ENCODE measurements around the gene PLIN4.
A peak's percentile ranks its signal among the peaks of the same experiment; 100 is the strongest.
"Not testable (repeated sequence)": the region's sequence is repeated elsewhere in the genome, so short reads cannot be mapped to it uniquely, and the experiment has no call there.

PLIN4 gene

DNA sequence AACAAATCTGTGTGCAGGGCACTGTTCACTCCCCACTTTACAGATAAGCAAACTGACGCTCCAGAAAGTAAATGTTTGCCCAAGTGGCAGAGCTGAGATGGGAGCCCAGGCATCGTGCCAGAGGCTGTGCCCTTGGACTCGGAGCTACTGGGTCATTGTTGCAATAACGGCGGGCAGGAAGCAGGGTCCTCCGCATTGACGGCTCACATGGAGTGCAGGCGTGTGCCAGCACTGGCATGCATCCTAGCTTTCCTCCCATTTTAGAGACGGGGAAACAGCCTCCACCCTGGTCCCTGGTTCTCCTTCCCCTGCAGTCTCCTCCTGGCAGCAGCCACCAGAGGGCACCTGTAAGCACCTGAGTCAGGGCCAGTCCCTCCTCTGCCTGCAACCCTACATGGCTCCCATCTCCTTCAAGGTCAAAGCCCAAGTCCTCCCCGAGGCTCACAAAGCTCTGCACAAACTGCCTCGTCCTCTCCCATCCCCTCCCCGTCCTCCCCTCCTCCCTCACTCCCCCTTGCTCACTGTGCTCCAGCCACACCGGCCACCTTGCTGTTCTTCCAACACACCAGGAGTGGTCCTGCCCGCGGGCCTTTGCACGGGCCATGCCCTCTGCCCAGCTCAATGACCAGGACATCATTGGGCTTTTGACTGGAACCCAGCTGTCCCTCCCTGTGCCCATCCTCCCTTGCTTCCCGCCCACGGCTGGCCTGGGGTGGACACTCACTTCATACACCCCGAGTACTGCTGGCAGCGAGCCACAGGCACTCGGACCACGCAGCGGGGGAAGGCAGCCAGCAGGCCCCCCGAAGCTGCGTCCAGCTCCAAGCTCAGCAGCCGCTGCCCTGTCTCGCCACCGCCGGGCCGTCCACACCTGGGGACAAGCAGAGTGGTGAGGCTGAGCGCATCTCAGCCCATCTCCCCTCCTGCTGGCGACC, 29.3 kb upstream of the PLIN4 start:
- no peak for FAIRE-seq
- no peak for DNase-seq (ENCODE audit: insufficient read length, low spot score)

DNA sequence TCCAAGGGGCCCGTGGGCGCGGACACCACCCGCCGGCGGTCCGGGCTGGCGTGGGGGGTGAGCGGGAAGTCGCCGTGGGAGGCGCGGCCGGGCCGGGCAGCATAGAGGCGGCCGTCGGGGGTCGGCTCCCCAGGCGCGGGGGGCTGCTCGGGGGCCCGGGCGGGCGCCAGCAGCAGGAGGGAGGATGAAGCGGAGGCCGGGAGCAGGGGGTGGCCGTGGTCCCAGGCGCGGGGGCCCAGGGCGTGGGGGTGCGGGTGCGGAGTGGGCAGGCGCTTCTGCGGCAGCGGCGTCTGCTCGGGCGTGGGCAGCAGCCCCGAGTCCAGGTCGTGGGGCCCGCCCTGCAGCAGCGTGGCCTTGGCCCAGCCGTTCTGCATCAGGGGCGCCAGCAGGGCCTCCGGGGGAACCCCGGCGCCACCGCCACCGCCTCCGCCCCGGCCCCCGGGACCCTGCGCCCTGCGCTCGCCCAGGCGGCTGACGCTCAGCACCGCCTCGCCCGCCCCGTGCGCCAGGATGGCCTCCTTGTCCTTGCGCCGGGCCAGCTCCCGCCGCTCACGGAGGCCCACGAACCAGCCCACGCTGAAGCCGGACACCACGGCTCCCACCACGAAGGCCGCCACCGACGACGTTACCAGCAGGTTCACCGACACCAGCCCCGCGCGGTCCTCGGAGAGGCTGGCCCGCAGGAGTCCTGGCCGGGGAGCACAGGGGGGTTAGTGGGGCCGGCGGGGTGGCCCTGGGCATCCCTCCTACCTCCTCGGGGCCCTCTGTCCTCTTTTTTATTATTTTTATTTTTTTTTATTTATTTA, 25.8 kb upstream of the PLIN4 start:
- no peak for DNase-seq (ENCODE audit: insufficient read length, low spot score)
- no peak for FAIRE-seq

DNA sequence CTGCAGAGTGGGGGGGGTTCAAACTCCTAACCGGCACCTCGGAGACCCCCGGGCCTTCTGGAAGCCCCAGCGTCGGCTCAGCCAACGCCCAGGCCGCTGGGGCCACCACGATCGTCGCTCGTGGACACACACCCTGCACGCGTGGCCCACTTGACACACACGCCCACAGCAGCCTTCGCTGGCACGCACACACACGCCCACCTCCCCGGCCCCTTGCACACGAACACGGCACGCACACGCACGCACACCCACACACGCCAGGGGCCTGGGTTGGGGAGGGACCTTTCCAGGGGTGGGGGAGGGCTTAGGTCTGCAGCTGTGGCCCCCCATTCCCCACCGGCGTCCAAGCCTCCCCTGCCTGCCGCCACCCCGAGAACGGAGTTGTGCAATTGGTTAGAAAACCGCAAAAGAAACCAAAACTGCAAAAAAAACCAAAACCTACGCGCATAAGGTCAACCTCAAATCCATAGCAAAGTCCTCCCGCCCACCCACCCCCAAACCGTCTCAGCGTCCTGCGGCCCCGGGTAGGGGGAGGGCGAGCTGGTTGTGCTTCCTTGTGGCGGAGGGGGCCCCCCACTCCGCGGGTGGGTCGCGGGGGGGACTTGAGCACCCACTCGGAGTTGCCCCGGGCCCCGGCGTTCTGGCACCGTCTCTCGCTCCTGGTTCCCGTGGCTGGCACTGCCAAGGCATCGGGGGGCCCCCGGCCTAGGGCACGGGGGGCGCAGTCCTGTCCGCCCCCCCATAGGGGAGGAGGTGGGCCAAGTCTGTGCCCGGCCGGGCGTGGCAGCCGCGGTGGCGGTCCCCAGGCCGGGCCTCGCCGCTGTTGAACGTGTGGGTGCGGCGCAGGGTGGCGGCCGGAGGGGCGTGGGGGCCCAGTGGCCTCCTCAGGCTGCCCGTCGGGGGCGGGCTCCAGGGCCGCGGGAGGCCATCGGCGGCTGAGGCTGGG, 24.9 kb upstream of the PLIN4 start:
- DNase-seq (ENCODE audit: insufficient read length, low spot score) (no peak), FAIRE-seq (no peak)

DNA sequence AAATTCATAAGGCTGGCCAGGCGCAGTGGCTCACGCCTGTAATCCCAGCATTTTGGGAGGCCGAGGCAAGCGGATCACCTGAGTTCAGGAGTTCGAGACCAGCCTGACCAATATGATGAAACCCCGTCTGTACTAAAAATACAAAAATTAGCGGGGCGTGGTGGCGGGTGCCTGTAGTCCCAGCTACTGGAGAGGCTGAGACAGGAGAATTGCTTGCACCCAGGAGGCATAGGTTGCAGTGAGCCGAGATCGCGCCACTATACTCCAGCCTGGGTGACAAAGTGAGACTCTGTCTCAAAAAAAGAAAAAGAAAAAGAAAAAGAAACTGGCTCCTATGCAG, 23.5 kb upstream of the PLIN4 start:
- DNase-seq (ENCODE audit: insufficient read length, low spot score); FAIRE-seq: not testable (repeated sequence)

DNA sequence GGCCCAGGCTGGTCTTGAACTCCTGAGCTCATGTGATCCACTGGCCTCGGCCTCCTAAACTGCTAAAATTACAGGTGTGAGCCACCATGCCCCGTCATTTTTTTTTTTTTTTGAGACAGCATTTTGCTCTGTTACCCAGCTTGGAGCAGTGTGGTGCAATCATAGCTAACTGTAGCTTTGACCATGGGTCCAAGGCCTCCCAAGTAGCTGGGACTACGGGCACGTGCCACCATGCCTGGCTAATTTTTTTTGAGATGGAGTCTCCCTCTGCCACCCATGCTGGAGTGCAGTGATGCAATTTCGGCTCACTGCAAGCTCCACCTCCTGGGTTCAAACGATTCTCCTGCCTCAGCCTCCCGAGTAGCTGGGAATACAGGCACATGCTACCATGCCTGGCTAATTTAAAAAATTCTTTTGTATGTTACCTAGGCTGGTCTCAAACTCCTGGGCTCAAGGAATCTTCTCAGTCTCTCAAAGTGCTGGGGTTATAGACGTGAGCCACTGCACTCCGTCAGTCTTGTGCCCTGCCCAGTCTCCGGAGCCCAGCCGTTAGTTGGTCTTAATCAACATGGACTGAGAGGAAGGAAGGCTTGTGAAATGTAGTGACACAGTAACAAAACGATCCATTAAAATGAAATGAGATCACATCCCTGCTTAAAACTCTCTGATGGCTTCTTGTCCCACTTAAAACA, 23.0 kb upstream of the PLIN4 start:
- DNase-seq (ENCODE audit: insufficient read length, low spot score) (no peak), FAIRE-seq (no peak)

DNA sequence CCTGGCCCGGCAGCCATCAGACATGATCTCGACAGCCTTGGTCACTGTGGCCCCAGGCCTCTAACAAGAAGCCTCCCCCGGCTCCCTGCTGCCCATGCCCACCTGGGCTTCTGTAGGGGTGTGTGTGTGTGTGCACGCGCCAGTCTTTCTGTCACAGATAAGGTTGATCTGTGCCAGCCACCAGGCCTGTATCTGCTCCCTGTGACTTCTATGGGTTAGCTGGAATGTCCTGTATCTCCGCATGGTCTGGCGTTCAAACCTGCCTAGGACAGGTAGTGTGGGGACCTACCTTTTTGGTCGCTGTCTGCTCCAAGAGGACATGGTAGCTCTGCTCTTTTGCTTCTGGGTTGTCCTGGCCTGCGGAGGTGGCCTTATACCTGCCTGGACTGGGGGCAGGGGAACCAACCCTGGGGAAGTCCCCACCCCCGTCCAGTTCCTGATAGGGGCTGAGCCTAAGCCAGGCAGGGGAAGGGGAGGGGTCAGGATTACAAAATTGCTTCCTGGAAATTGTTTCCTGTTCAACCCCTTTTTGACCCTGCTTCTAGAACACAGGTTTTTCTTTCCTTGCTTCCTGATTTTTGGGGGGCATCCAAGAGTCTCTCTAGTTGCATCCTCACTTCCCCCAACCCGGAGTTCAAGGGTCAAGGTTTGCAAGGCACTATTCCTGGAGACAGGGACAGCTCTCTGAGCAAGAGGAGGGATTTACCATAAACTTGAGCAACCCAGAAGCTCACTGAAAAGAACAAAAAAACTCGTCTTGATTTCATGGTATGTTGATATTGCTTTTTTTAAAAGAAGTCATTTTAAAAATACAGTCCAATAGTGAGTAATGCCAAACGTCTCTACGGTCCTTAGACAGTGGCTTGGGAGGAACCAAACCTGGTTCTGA, 21.7 kb upstream of the PLIN4 start, which contains the start of gene LRG1:
Gene LRG1 (minus strand): TSS at position 344 of the 889 bp plus-strand sequence. CDS start 23 bp downstream, at position 321.
- peak; percentile 70 for DNase-seq (ENCODE audit: insufficient read length, low spot score)
- FAIRE-seq: peak; percentile 69

DNA sequence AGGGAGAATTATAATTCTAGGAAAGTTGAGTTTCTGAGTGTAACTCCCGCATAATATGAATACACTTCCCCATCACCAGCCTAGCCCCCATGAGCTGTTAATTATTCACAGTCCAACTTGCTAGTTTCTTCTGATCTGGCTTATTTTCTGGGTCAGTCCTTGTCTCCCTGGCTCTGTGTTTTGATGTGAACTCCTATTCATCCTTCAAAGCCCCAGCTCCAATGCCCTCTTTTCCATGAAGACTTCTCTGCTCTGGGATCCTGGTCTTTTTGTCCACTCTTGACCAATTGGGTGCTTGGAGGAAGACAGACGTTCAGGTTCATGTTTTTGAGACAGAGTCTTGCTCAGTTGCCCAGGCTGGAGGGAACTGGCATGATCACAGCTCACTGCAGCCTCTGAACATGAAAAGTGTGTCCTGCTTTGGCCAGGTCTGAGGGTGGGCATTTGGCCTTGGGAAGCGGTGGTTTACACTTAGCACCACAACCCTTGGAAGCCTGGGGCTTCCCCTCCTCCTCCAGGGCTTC, 20.9 kb upstream of the PLIN4 start:
- DNase-seq (ENCODE audit: insufficient read length, low spot score): no peak
- no peak for FAIRE-seq

DNA sequence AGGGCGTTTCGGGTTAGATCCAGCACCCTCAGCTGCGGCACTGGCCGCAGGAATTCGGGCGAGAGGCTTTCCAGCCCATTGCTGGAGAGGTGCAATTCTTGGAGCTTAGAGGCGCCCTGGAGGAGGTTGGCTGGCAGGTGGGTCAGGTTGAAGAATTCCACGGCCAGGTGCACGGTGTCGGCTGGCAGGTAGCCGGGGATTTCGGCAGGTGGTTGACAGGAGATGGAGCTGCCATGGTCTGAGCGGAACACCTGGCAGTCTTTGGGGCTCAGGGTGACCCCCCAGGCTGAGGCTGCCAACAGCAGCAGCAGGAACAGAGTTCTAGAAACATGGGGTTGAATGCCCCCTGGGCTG, 20.3 kb upstream of the PLIN4 start:
- DNase-seq (ENCODE audit: insufficient read length, low spot score): no peak
- FAIRE-seq: no peak

DNA sequence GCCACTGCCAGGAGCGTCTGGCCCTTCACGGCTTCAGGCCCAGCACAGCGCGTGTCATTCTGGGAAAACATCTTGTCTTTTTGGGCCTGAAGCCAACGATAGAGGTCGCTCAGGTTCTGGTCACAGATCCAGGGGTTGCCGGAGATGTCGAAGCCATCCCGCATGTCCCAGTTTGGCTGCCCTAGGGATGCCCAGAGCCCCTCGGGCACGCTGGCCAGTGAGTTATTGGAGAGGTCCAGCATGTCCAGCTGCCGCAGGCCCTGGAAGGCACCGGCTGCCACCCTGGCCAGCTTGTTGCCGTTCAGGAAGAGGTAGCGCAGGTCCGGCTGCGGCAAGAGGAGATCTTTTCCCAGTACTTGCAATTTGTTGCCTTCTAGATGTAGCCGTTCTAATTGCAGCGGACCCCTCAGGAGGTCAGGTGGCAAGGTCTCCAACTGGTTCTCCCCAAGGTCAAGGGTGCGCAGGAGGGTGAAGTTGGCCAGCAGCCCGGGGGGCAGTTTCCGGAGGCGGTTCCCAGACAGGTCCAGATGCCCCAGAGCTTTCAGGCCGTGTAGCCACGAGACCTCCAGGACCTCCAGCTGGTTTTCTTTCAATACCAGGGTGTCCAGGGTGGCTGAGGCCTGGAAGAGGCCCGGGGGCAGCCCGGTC, 19.8 kb upstream of the PLIN4 start:
- FAIRE-seq: no peak

DNA sequence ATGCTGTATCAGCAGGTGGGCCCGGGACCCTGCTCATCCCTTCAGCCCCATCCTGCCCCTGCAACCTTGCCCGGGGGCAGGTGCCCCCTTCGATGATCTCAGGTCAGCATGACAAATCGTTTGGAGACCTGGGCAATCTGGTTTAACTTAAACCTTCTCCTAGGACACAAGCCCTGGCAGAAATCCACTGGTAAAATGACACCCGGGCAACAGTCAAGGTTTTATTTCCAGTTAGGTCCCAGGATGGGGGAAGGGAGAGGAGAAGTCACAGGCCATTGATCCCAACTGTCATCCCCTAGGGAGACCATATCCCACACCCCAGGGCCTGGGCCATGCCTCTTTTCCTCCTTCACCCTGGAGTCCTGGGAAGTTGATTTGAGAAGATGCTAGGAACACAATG, 18.5 kb upstream of the PLIN4 start:
- DNase-seq (ENCODE audit: insufficient read length, low spot score): no peak
- no peak for FAIRE-seq

More for the DNA sequence above, 19.8 kb upstream of the PLIN4 start:
- DNase-seq (ENCODE audit: insufficient read length, low spot score): no peak

DNA sequence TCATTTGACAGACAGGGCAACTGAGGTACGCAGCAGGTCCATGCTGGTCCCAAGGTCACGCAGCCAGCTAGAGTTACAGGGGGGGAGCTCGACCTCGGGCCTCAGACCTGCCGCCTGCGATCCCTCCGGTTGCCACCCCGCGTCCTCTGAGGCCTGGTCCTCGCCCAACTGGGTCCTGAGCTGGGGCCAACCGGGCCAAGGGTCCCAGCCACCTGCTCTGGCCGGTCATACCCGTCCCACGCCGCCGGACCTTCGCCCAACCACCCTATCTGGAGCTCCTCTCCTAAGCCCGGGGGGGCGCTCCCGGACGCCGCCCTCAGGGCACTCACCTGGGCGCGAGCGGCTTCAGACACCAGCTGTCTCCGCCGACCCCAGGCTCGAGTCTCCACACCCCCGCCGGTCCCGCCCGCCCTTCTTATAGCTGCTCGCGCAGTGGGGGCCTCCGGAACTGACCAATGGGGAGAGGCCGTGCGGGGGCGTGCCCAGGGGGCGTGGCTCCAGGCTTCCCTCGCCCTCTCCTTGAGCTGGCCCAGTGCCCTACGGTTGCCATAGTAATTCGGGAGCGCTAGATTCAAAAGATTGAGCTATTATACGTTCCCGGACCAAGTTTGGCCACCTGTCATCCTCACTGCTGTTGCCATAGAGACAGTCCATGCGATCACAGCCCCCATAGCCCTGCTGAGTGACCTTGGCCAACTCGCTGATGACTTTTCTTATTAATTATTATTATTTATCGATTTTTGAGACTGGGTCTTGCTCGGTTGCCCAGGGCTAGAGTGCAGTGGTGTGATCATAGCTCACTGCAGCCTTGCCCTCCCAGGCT, 16.8 kb upstream of the PLIN4 start, which contains the start of gene PLIN5:
Gene PLIN5 (minus strand): TSS at position 389 of the 823 bp plus-strand sequence. CDS start 1,150 bp downstream, outside the sequence.
- FAIRE-seq (no peak), DNase-seq (ENCODE audit: insufficient read length, low spot score) (peak; percentile 40)

DNA sequence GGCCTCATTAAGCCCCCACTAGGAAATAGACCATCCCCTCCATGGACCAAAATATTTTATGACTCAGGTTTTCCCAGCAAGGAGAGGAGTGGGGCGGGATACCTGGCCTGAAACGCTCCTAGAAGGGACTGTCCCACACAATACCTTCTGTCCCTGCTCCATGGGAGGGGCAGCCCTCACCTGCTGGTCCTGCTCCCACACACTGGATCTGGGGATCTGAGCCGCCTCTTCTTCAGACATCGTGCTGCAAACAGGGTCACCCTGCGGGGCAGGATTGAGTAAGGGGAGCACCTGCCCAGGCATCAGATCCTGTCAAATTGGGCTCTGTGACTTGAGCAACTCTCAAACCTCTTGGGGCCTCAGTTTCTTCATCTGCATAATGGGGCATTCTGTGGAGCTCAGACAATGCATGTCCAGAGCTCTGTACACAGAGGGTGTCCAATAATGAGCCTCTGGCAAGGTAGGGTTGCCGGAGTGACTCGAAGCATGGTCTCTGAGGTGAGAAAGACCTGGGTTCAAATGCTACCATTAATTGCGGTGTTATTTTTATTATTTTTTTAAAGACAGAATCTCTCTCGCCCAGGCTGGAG, 15.6 kb upstream of the PLIN4 start:
- DNase-seq (ENCODE audit: insufficient read length, low spot score) (no peak), FAIRE-seq (no peak)

DNA sequence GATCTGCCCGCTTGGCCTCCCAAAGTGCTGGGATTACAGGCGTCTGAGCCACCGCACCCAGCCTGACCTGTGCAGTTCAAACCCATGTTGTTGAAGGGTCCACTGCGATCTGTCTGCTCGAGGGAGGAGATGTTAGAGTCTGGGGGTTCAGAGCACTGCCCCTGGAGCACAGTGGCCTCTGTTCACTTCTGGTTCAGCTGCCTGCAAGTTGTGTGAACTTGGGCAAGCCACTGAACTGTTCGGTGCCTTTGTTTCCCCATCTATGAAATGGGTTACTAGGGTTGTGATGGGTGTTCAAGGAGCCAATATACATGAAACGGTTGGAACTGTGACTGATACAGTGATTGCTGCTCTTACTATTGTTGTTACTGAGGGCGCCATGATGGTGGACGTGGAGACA, 15.0 kb upstream of the PLIN4 start:
- FAIRE-seq (no peak), DNase-seq (ENCODE audit: insufficient read length, low spot score) (no peak)

DNA sequence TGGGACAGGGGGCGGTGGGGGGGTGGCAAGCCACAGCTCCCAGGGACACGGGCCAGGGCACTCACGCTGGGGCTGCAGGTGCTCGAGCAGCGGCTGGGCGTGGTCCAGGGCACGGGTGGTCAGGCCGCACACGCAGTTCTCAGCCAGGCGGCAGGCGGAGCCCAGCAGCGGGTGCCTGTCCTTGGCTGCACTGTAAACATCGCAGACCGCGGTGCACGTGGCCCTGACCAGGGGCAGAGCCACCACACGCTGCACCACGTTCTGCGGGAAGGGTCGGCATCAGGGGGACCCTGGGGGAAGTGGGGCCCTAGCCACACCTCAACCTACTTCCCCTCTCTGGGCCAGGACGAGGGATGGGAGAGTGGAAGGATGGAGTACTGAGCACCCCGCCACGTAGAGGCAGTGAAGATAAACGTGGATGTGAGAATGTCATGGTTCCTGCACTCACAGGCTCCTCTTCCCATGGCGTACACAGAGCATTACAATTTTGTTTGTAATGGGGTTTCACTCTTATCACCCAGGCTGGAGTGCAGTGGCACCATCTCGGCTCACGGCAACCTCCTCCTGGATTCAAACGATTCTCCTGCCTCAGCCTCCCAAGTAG, 13.4 kb upstream of the PLIN4 start:
- FAIRE-seq (no peak), DNase-seq (ENCODE audit: insufficient read length, low spot score) (no peak)

DNA sequence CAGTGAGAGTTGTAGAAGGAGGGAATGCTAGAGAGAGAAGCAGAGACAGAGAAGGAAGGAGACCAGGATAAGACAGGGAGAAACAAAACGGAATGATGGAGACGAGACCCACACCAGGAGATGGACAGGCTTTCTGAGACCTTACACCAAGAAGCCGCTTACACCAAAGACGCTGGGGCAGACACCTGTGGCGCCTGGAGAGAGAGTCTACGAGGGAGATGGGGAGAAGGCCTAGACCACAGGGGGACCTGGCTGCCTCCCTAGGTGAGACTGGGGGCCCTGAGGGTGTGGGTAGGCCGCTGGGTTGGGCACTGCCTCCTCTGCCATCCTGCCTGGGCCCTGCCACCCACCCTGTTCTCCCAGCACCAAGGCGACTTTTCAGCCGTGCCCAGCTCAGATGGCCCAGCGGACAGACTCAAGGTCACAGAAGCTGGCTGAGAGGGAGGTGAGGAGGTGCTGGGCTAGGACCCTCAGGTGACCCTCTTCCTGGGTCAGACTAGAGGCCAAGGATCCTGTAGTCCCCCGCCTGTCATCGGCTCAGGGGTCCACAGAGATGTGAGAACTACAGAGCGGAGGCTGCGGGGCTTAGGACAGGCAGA, 11.7 kb upstream of the PLIN4 start:
- FAIRE-seq (no peak), DNase-seq (ENCODE audit: insufficient read length, low spot score) (no peak)

DNA sequence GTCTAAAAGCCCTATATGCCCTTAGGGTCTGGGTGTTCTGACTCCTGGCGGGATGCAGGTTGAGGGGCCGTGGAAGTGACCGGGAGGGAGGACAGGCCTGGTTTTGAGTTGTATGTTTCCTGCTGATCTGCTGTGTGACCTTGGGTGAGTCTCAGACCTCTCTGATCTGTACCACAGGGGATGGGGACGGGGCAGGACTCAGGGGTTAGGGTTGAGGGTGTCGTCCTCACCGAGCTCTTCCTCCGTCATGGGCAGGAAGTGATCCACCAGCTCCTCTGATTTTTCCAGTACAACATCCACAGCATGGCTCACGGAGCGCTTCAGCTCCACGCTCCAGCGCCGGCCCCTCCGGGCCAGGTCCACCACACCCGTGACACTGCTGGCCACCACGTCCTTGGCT, 10.6 kb upstream of the PLIN4 start:
- no peak for FAIRE-seq
- DNase-seq (ENCODE audit: insufficient read length, low spot score): no peak
